Neural progenitor cell (in vitro differentiated cells): ENCODE data around the gene CLTB.

Source experiments
- EZH2 ChIP-seq: fragments of 200-600 bp; sonication (generic); IDR thresholded peaks from 2 replicates; pipeline ENCODE4 v1.6.1; 2017; ENCODE audit warnings: antibody characterized with exemption, mild to moderate bottlenecking, moderate library complexity
- TF ChIP-seq, protein P1 (sequence below): fragments of 200-600 bp; sonication (generic); IDR thresholded peaks from 2 replicates; pipeline ENCODE4 v1.5.1; 2017; ENCODE audit warnings: antibody characterized with exemption, mild to moderate bottlenecking

DNA sequence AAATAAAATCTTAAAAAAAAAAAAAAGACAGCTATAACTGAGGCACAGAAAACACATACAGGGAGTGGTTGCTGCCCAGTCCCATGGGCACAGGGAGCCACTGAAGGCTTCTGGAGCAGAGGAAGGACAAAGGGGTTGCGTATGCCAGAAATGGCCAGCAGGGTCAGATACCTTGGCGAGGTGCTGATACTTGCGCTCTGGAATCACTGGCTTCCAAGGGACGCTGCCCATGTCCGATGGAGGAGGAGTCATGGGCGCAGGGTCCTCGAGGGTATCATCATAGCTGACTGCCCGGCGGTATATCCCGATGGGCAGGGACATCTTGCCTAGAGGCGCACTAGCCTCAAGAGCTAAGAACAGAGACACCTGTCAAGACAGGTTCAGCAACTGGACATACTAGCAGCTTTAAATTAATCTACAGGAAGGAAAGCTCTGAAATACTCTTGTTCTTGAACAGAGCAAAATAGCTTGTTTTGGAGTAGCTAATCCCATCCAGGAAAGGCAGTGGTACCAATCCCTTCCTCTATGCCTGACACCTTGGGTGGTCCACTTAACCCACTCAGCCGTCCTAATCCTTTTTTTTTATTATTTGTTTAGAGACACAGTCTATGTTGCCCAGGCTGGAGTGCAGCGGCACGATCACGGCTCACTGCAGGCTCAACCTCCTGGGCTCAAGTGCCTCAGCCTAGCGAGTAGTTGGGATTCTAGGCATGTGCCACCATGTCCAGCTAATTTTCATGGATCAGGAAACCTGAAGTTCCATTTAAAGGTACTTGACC is 60.8 kb downstream of the CLTB start:
- TF ChIP-seq, protein P1, sequence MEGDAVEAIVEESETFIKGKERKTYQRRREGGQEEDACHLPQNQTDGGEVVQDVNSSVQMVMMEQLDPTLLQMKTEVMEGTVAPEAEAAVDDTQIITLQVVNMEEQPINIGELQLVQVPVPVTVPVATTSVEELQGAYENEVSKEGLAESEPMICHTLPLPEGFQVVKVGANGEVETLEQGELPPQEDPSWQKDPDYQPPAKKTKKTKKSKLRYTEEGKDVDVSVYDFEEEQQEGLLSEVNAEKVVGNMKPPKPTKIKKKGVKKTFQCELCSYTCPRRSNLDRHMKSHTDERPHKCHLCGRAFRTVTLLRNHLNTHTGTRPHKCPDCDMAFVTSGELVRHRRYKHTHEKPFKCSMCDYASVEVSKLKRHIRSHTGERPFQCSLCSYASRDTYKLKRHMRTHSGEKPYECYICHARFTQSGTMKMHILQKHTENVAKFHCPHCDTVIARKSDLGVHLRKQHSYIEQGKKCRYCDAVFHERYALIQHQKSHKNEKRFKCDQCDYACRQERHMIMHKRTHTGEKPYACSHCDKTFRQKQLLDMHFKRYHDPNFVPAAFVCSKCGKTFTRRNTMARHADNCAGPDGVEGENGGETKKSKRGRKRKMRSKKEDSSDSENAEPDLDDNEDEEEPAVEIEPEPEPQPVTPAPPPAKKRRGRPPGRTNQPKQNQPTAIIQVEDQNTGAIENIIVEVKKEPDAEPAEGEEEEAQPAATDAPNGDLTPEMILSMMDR, result peak; percentile 34
- TF ChIP-seq EZH2, result no peak
